GM23338 (cell line): ENCODE measurements around the gene PHLDA3.

Source experiments
- EZH2phosphoT487 ChIP-seq: fragments of 200-600 bp; sonication (generic); IDR thresholded peaks from one replicate; pipeline ENCODE4 v1.8.1; 2018; ENCODE audit warnings: antibody characterized with exemption; ENCODE audit not compliant: unreplicated experiment
- JUNB ChIP-seq: IDR thresholded peaks from one replicate; pipeline ENCODE4 v1.6.1; 2016; ENCODE audit warnings: antibody characterized with exemption; ENCODE audit not compliant: unreplicated experiment
- NANOG ChIP-seq: IDR thresholded peaks from 2 replicates; pipeline ENCODE4 v1.6.1; 2016; ENCODE audit warnings: antibody characterized with exemption, borderline replicate concordance
- POLR2AphosphoS5 ChIP-seq: IDR thresholded peaks from 2 replicates; pipeline ENCODE4 v1.6.1; 2016; ENCODE audit warnings: antibody characterized with exemption, low read depth
- STAT1 ChIP-seq: IDR thresholded peaks from one replicate; pipeline ENCODE4 v1.6.1; 2016; ENCODE audit warnings: antibody characterized with exemption; ENCODE audit not compliant: unreplicated experiment
- TF ChIP-seq, protein P1 (sequence below), 2 experiments: fragments of 200-600 bp in 1 of 2; sonication (generic) in 1 of 2; conservative IDR thresholded peaks; 2 replicates each; pipeline versions ENCODE4 v1.5.1 to v1.6.1; 2016 to 2017; ENCODE audit warnings: antibody characterized with exemption in 2 of 2, low read depth in 2 of 2, mild to moderate bottlenecking in 2 of 2, moderate library complexity in 1 of 2
- TF ChIP-seq, protein P2 (sequence below): IDR thresholded peaks from one replicate; pipeline ENCODE4 v1.6.1; 2018; ENCODE audit warnings: antibody characterized with exemption; ENCODE audit not compliant: unreplicated experiment

DNA sequence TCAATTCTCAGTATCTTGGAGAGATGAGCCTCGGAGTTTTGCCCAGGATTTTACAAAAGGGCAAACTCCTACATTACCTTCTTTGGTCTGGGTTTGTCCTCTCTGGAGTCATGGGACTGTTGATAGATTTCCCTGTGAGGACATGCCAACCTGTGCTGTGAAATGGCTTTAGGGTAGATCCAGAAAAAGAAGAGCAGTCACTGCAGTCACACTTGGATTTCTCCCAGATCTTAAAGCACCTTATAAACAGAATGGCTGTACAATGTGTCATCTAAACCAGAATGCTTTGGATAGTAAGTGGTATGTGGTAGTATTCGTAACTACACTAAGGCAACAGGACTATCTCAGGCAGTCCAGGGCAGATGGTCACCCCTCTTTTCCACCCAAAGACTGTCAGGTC lies 39.8 kb upstream of the PHLDA3 start:
- TF ChIP-seq, protein P1, sequence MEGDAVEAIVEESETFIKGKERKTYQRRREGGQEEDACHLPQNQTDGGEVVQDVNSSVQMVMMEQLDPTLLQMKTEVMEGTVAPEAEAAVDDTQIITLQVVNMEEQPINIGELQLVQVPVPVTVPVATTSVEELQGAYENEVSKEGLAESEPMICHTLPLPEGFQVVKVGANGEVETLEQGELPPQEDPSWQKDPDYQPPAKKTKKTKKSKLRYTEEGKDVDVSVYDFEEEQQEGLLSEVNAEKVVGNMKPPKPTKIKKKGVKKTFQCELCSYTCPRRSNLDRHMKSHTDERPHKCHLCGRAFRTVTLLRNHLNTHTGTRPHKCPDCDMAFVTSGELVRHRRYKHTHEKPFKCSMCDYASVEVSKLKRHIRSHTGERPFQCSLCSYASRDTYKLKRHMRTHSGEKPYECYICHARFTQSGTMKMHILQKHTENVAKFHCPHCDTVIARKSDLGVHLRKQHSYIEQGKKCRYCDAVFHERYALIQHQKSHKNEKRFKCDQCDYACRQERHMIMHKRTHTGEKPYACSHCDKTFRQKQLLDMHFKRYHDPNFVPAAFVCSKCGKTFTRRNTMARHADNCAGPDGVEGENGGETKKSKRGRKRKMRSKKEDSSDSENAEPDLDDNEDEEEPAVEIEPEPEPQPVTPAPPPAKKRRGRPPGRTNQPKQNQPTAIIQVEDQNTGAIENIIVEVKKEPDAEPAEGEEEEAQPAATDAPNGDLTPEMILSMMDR (conservative IDR thresholded peaks at IDR 0.05; ENCODE audit: low read depth in 2 of 2) = no peak
- TF ChIP-seq, protein P2, sequence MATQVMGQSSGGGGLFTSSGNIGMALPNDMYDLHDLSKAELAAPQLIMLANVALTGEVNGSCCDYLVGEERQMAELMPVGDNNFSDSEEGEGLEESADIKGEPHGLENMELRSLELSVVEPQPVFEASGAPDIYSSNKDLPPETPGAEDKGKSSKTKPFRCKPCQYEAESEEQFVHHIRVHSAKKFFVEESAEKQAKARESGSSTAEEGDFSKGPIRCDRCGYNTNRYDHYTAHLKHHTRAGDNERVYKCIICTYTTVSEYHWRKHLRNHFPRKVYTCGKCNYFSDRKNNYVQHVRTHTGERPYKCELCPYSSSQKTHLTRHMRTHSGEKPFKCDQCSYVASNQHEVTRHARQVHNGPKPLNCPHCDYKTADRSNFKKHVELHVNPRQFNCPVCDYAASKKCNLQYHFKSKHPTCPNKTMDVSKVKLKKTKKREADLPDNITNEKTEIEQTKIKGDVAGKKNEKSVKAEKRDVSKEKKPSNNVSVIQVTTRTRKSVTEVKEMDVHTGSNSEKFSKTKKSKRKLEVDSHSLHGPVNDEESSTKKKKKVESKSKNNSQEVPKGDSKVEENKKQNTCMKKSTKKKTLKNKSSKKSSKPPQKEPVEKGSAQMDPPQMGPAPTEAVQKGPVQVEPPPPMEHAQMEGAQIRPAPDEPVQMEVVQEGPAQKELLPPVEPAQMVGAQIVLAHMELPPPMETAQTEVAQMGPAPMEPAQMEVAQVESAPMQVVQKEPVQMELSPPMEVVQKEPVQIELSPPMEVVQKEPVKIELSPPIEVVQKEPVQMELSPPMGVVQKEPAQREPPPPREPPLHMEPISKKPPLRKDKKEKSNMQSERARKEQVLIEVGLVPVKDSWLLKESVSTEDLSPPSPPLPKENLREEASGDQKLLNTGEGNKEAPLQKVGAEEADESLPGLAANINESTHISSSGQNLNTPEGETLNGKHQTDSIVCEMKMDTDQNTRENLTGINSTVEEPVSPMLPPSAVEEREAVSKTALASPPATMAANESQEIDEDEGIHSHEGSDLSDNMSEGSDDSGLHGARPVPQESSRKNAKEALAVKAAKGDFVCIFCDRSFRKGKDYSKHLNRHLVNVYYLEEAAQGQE = no peak
- no peak for TF ChIP-seq POLR2AphosphoS5
- TF ChIP-seq JUNB = no peak
- TF ChIP-seq NANOG = no peak
- TF ChIP-seq STAT1 = no peak
- TF ChIP-seq EZH2phosphoT487 = no peak
